Subcutaneous abdominal adipose tissue (tissue), 5 donors: ENCODE measurements around the gene SLC39A7.
A peak's percentile ranks its signal among the peaks of the same experiment; 100 is the strongest.

Experiments used
- H3K27ac ChIP-seq: one replicate; pipeline ENCODE4 v1.7.0; 2013; ENCODE audit warnings: low read depth, mild to moderate bottlenecking, inconsistent platforms, low read length, moderate library complexity
- H3K27me3 ChIP-seq, 5 donors: one replicate each; pipeline ENCODE4 v1.7.0; 2013; ENCODE audit warnings: low read length in 5 of 5, inconsistent platforms in 1 of 5; ENCODE audit not compliant: control insufficient read depth in 5 of 5, insufficient read depth in 4 of 5
- H3K36me3 ChIP-seq, 5 donors: one replicate each; pipeline ENCODE4 v1.7.0; 2013; ENCODE audit warnings: low read length in 5 of 5; ENCODE audit not compliant: control insufficient read depth in 5 of 5, insufficient read depth in 5 of 5
- H3K4me1 ChIP-seq, 5 donors: one replicate each; pipeline ENCODE4 v1.7.0; 2013; ENCODE audit warnings: low read length in 5 of 5, mild to moderate bottlenecking in 3 of 5, moderate library complexity in 1 of 5; ENCODE audit not compliant: control insufficient read depth in 5 of 5, insufficient read depth in 5 of 5
- H3K4me3 ChIP-seq, 5 donors: one replicate each; pipeline ENCODE4 v1.7.0; 2013; ENCODE audit warnings: low read length in 5 of 5, low read depth in 1 of 5
- H3K9ac ChIP-seq, 5 donors: one replicate each; pipeline ENCODE4 v1.7.0; 2013; ENCODE audit warnings: low read length in 5 of 5, mild to moderate bottlenecking in 4 of 5, moderate library complexity in 3 of 5
- H3K9me3 ChIP-seq, 5 donors: one replicate each; pipeline ENCODE4 v1.7.0; 2013; ENCODE audit warnings: low read length in 5 of 5; ENCODE audit not compliant: control insufficient read depth in 5 of 5
- donor health status: healthy.
- donor health status: healthy.
- donor health status: healthy.
- donor health status: healthy.
- donor health status: healthy.

Gene SLC39A7

GRCh38 chr6:33198159-33198852, 2.4 kb upstream of the SLC39A7 start:
- H3K27ac ChIP-seq: no peak overlapping the region
- H3K27me3 ChIP-seq: no peaks in the 10 kb centered on the region
- peaks cover 7 to 57% (median 51%) of the 10 kb centered on the region in 5 donors for H3K36me3 ChIP-seq
- no peaks in the 10 kb centered on the region for H3K9me3 ChIP-seq
- peak overlapping the region in 1 of 5 donors; percentile 0 for H3K4me3 ChIP-seq
- peak overlapping the region in 1 of 5 donors; percentile 23 for H3K9ac ChIP-seq
- H3K4me1 ChIP-seq: peaks cover 13 to 47% (median 43%) of the 10 kb centered on the region in 5 donors

DNA sequence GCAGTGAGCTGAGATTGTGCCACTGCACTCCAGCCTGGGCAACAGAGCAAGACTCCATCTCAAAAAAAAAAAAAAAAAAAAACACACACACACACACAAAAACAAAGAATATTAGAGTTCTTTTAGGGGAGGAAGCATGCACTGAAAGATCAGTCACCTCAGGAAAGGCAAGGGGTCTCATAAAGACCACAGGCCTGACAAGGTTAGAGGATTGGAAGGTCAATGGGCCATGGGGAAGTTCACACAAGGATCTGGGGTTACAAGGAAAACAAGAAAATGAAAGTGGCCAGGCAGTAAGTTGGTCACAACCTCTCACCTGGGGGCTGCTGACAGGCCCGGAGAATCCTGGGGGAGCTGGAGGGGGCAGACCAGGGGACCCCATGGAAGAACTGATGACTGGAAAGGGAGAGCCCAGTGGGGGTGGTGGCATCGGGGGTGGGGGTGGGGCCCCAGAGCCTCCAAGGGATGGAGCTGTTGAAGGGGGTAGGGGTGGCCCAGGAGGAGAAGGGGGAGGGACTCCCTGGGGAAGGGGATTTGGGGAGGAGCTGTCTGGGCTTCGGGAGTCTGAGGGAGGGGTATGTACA, 1.7 kb upstream of the SLC39A7 start:
- peak overlapping the region in 3 of 5 donors; percentile 90 to 99 (median 95) for H3K9ac ChIP-seq
- peak overlapping the region; percentile 96 for H3K27ac ChIP-seq
- no peaks in the 10 kb centered on the region for H3K9me3 ChIP-seq
- H3K4me3 ChIP-seq: peak overlapping the region in 4 of 5 donors; percentile 91 to 95 (median 94)
- peaks cover 14 to 50% (median 43%) of the 10 kb centered on the region in 5 donors for H3K4me1 ChIP-seq
- H3K36me3 ChIP-seq: peaks cover 7 to 63% (median 56%) of the 10 kb centered on the region in 5 donors
- no peaks in the 10 kb centered on the region for H3K27me3 ChIP-seq

GRCh38 chr6:33199687-33200218, 914 bp upstream of the SLC39A7 start:
- no peaks in the 10 kb centered on the region for H3K27me3 ChIP-seq
- H3K9me3 ChIP-seq: no peaks in the 10 kb centered on the region
- H3K4me1 ChIP-seq: peaks cover 17 to 57% (median 50%) of the 10 kb centered on the region in 5 donors
- H3K9ac ChIP-seq: peak overlapping the region; percentile 65 to 99 (median 95)
- H3K36me3 ChIP-seq: peaks cover 7 to 55% (median 48%) of the 10 kb centered on the region in 5 donors
- peak overlapping the region; percentile 91 to 95 (median 93) for H3K4me3 ChIP-seq
- peak overlapping the region; percentile 96 for H3K27ac ChIP-seq

GRCh38 chr6:33201147-33201545, 479 bp downstream of the SLC39A7 start:
- H3K36me3 ChIP-seq: peaks cover 7 to 41% (median 34%) of the 10 kb centered on the region in 5 donors
- peak overlapping the region; percentile 91 to 94 (median 92) for H3K4me3 ChIP-seq
- H3K27ac ChIP-seq: peak overlapping the region; percentile 96
- H3K4me1 ChIP-seq: peaks cover 17 to 64% (median 57%) of the 10 kb centered on the region in 5 donors
- H3K9ac ChIP-seq: peak overlapping the region; percentile 89 to 99 (median 96)
- no peaks in the 10 kb centered on the region for H3K27me3 ChIP-seq
- H3K9me3 ChIP-seq: no peaks in the 10 kb centered on the region

DNA sequence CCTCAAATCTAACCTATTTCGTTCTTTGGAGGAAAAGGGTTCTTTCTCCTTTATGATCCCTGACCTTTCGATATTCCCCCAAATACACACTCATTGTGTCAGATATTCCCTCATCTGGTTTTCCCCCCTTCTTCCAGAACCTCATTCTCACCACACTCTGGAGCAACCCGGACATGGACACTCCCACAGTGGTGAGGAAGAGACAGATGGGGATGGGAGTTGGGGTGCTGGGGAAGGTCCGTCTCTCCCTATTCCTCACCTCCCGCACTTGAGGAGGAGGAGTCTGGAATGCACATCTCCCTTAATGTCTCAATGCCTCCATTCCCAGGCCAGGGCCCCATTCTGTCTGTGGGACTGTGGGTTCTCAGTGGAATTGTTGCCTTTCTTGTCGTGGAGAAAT, 1.3 kb downstream of the SLC39A7 start:
- Histone ChIP-seq H3K9ac (peak overlapping the region in 3 of 5 donors; percentile 22 to 98 (median 90)), H3K36me3 (peaks cover 7 to 34% (median 28%) of the 10 kb centered on the region in 5 donors), H3K4me1 (peaks cover 17 to 64% (median 57%) of the 10 kb centered on the region in 5 donors), H3K27ac (peak overlapping the region; percentile 96), H3K27me3 (no peaks in the 10 kb centered on the region), H3K9me3 (no peaks in the 10 kb centered on the region), H3K4me3 (peak overlapping the region; percentile 91 to 94 (median 92))

DNA sequence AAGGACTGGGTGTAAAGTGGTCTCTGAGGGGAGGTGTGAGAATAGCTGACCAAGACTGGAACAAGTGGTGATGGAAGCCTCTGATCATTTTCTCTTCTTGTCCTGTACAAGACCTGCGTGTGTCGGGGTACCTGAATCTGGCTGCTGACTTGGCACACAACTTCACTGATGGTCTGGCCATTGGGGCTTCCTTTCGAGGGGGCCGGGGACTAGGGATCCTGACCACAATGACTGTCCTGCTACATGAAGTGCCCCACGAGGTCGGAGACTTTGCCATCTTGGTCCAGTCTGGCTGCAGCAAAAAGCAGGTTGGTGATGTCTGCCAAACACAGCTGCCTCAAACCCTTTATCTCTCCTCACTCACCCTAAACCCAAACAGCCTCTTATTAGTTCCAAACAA, 2.1 kb downstream of the SLC39A7 start:
- H3K9ac ChIP-seq: peak overlapping the region in 1 of 5 donors; percentile 16
- peaks cover 7 to 26% (median 19%) of the 10 kb centered on the region in 5 donors for H3K36me3 ChIP-seq
- no peaks in the 10 kb centered on the region for H3K9me3 ChIP-seq
- H3K27ac ChIP-seq: no peak overlapping the region
- no peak overlapping the region for H3K4me3 ChIP-seq
- peaks cover 17 to 65% (median 57%) of the 10 kb centered on the region in 5 donors for H3K4me1 ChIP-seq
- no peaks in the 10 kb centered on the region for H3K27me3 ChIP-seq

DNA sequence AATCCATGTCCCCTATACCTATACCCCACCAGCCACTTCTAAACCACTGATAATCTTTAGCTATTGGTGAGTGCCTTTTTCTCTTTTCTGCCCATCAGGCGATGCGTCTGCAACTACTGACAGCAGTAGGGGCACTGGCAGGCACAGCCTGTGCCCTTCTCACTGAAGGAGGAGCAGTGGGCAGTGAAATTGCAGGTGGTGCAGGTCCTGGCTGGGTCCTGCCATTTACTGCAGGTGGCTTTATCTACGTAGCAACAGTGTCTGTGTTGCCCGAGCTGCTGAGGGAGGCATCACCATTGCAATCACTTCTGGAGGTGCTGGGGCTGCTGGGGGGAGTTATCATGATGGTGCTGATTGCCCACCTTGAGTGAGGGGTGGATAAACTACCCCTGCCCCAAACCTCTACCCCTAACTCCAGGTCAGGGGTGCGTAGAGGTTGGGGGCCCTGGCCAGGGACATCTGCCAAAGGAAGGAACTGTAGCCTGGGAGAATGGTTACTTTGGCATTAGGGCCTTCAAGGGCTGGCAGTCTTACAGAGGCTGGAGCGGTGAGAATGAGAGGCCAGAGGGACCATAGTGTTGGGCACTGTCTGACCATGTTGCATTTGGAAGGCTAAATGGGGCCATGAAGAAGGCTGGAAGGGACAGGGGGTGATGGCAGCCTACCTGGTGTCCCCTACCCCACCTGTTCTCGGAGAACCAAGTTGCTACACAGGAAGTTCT, 2.9 kb downstream of the SLC39A7 start:
- Histone ChIP-seq H3K9ac (no peak overlapping the region), H3K4me3 (peak overlapping the region in 1 of 5 donors; percentile 11)

DNA sequence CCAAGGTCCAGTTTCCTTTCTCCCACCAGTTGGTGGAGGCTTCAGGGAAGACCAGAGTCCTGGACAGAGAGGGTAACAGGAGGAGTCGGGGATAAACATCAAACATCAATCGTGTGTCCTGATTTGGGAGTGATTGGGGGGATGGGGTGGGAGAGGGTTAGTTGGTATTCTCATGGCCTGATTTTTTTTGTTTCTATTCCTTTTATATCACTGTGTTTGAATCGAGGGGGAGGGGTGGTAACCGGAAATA, 3.4 kb downstream of the SLC39A7 start:
- H3K36me3 ChIP-seq: peaks cover 7 to 23% (median 19%) of the 10 kb centered on the region in 5 donors
- H3K4me1 ChIP-seq: peaks cover 17 to 60% (median 53%) of the 10 kb centered on the region in 5 donors
- H3K27me3 ChIP-seq: no peaks in the 10 kb centered on the region
- H3K9ac ChIP-seq: no peak overlapping the region
- H3K27ac ChIP-seq: peak overlapping the region; percentile 50
- no peaks in the 10 kb centered on the region for H3K9me3 ChIP-seq
- peak overlapping the region in 2 of 5 donors; percentile 11 to 88 for H3K4me3 ChIP-seq

More for the DNA sequence above, 2.9 kb downstream of the SLC39A7 start:
- Histone ChIP-seq H3K27ac (peak overlapping the region; percentile 50), H3K27me3 (no peaks in the 10 kb centered on the region), H3K4me1 (peaks cover 17 to 60% (median 52%) of the 10 kb centered on the region in 5 donors), H3K9me3 (no peaks in the 10 kb centered on the region), H3K36me3 (peaks cover 7 to 23% (median 19%) of the 10 kb centered on the region in 5 donors)

- Histone ChIP-seq H3K4me1 (peaks cover 15 to 56% (median 50%) of the 10 kb centered on the region in 5 donors), H3K9ac (peak within 1 kb of the TSS in 4 of 5 donors; percentile 76 to 87 (median 84)), H3K27me3 (no peaks in the 10 kb centered on the region), H3K36me3 (peaks cover 7 to 26% (median 23%) of the 10 kb centered on the region in 5 donors), H3K4me3 (peak within 1 kb of the TSS; percentile 60 to 88 (median 79)), H3K27ac (peak within 1 kb of the TSS; percentile 50), H3K9me3 (no peaks in the 10 kb centered on the region)
Measured at GRCh38 chr6:33204415-33205190, 3.9 kb downstream of the SLC39A7 start, which contains the start of gene HSD17B8. Gene HSD17B8, plus strand, starts transcription at chr6:33204655. Its CDS starts 14 bp downstream, at chr6:33204669.
